H1 (cell line): ENCODE measurements around the gene ZNF669. TPM values are rescaled to one million over a fixed set of nuclear protein-coding genes. Genes with fewer than 3 reads are reported as not detected.

Source experiments
- CTCF ChIA-PET: fragments of 300-600 bp; sonication (Branson Sonifier 250); formaldehyde crosslinking; loops from one replicate; lab custom pipeline; 2021; ENCODE audit not compliant: partially characterized antibody; lab: Charles Lee
- POLR2A ChIA-PET: fragments of 300-600 bp; sonication (Branson Sonifier 250); formaldehyde crosslinking; loops from one replicate; lab custom pipeline; 2021; ENCODE audit warnings: inconsistent platforms; ENCODE audit not compliant: partially characterized antibody; lab: Charles Lee
- DNase-seq, 2 experiments: peaks; one replicate each; pipeline versions ENCODE4 v3.0.0 to v3.0.0-alpha.2; 2010 to 2022; ENCODE audit warnings: low spot score in 2 of 2, low read depth in 1 of 2, mixed read lengths in 1 of 2
- FAIRE-seq: peaks from 2 replicates; lab custom pipeline; 2011; peaks lifted over from hg19 to GRCh38; lab: Jason Lieb, UNC
- H2AFZ ChIP-seq: 2 replicates; pipeline ENCODE4 v1.8.1; 2012; ENCODE audit warnings: low read length, inconsistent platforms
- H2AK5ac ChIP-seq: 2 replicates; pipeline ENCODE4 v1.6.1; 2013; ENCODE audit warnings: low read depth, low read length
- H2BK120ac ChIP-seq: replicated peaks from 2 replicates; pipeline ENCODE3; 2013; ENCODE audit warnings: low read depth, low read length, inconsistent platforms
- H2BK12ac ChIP-seq: 2 replicates; pipeline ENCODE4 v1.6.1; 2013; ENCODE audit warnings: low read depth, low read length
- H2BK15ac ChIP-seq: 2 replicates; pipeline ENCODE4 v1.6.1; 2013; ENCODE audit warnings: low read length
- H2BK20ac ChIP-seq: 2 replicates; pipeline ENCODE4 v1.6.1; 2013; ENCODE audit warnings: low read length
- H2BK5ac ChIP-seq: 2 replicates; pipeline ENCODE4 v1.6.1; 2013; ENCODE audit warnings: low read depth, low read length
- H3K14ac ChIP-seq: 2 replicates; pipeline ENCODE4 v1.6.1; 2013; ENCODE audit warnings: inconsistent platforms; ENCODE audit not compliant: insufficient read length
- H3K18ac ChIP-seq: 2 replicates; pipeline ENCODE4 v1.6.1; 2013; ENCODE audit warnings: low read length; ENCODE audit errors: extremely low read depth
- H3K23ac ChIP-seq: 2 replicates; pipeline ENCODE4 v1.6.1; 2013; ENCODE audit warnings: inconsistent platforms; ENCODE audit not compliant: insufficient read length
- H3K23me2 ChIP-seq: 2 replicates; pipeline ENCODE4 v1.6.1; 2013; ENCODE audit warnings: low read depth, low read length
- H3K27ac ChIP-seq: 2 replicates; pipeline ENCODE4 v1.6.1; 2011; ENCODE audit warnings: low read depth, low read length, inconsistent platforms
- H3K27me3 ChIP-seq, 4 experiments: replicated peaks in 1 of 4; 1 replicate in 1 of 4; 2 replicates in 3 of 4; pipeline versions ENCODE4 v1.6.1 to v1.8.1; 2011 to 2013; ENCODE audit warnings: low read length in 3 of 4, mild to moderate bottlenecking in 3 of 4, inconsistent platforms in 2 of 4, mixed read lengths in 2 of 4, moderate library complexity in 1 of 4; ENCODE audit not compliant: control insufficient read depth in 3 of 4, insufficient read depth in 3 of 4; ENCODE audit errors: extremely low read depth in 1 of 4
- H3K36me3 ChIP-seq, 4 experiments: 2 replicates each; pipeline versions ENCODE4 v1.6.1 to v1.8.1; 2011 to 2013; ENCODE audit warnings: mild to moderate bottlenecking in 4 of 4, low read length in 3 of 4, moderate library complexity in 2 of 4, control low read depth in 1 of 4, inconsistent platforms in 1 of 4; ENCODE audit not compliant: insufficient read depth in 4 of 4, control insufficient read depth in 2 of 4
- H3K4ac ChIP-seq: replicated peaks from 2 replicates; pipeline ENCODE3; 2013; ENCODE audit warnings: low read length, low read depth, mixed read lengths, inconsistent platforms; ENCODE audit not compliant: insufficient read length
- H3K4me1 ChIP-seq, 4 experiments: replicated peaks in 1 of 4; 1 replicate in 1 of 4; 2 replicates in 3 of 4; pipeline versions ENCODE4 v1.6.1 to v1.8.1; 2011 to 2013; ENCODE audit warnings: low read length in 3 of 4, inconsistent platforms in 2 of 4, mixed read lengths in 1 of 4; ENCODE audit not compliant: insufficient read depth in 4 of 4, control insufficient read depth in 3 of 4
- H3K4me2 ChIP-seq, 2 experiments: 2 replicates each; pipeline versions ENCODE4 v1.6.1 to v1.8.1; 2011 to 2013; ENCODE audit warnings: low read depth in 2 of 2, low read length in 2 of 2, control low read depth in 1 of 2, inconsistent platforms in 1 of 2, mild to moderate bottlenecking in 1 of 2; ENCODE audit not compliant: insufficient read depth in 1 of 2
- H3K4me3 ChIP-seq, 4 experiments: fragments of 200-600, 300-600 bp in 1 of 4; sonication (generic), shearing (Covaris generic), sonication (Bioruptor Twin) in 1 of 4; 2 replicates each; pipeline versions ENCODE4 v1.5.1 to v1.8.1; 2011 to 2016; ENCODE audit warnings: low read length in 4 of 4, low read depth in 3 of 4, control low read depth in 2 of 4, inconsistent platforms in 2 of 4, mild to moderate bottlenecking in 2 of 4, mixed read lengths in 1 of 4, moderate library complexity in 1 of 4; ENCODE audit not compliant: insufficient read depth in 2 of 4; ENCODE audit errors: extremely low read depth in 1 of 4
- H3K56ac ChIP-seq: replicated peaks from 2 replicates; pipeline ENCODE3; 2013; ENCODE audit warnings: low read depth, mild to moderate bottlenecking, mixed read lengths, low read length, inconsistent platforms; ENCODE audit not compliant: insufficient read length
- H3K79me1 ChIP-seq: 2 replicates; pipeline ENCODE4 v1.6.1; 2013; ENCODE audit warnings: low read depth, low read length, control low read depth
- H3K79me2 ChIP-seq, 2 experiments: 2 replicates each; pipeline versions ENCODE4 v1.6.1 to v1.8.1; 2012 to 2013; ENCODE audit warnings: low read length in 2 of 2, mild to moderate bottlenecking in 2 of 2, inconsistent platforms in 1 of 2; ENCODE audit not compliant: insufficient read depth in 2 of 2, control insufficient read depth in 1 of 2
- H3K9ac ChIP-seq, 4 experiments: replicated peaks in 1 of 4; 1 replicate in 1 of 4; 2 replicates in 3 of 4; pipeline versions ENCODE4 v1.6.1 to v1.8.1; 2011 to 2013; ENCODE audit warnings: low read depth in 3 of 4, low read length in 3 of 4, control low read depth in 2 of 4, mild to moderate bottlenecking in 2 of 4, moderate library complexity in 2 of 4, inconsistent platforms in 1 of 4; ENCODE audit errors: extremely low read depth in 1 of 4
- H3K9me3 ChIP-seq, 2 experiments: 2 replicates each; pipeline versions ENCODE4 v1.6.1 to v1.8.1; 2012 to 2013; ENCODE audit warnings: mild to moderate bottlenecking in 2 of 2, moderate library complexity in 2 of 2, control low read depth in 1 of 2, inconsistent platforms in 1 of 2, low read depth in 1 of 2, low read length in 1 of 2, mixed read lengths in 1 of 2; ENCODE audit not compliant: insufficient read depth in 2 of 2
- H4K20me1 ChIP-seq, 2 experiments: replicated peaks in 1 of 2; 2 replicates each; pipeline versions ENCODE3 to v1.8.1; 2011 to 2013; ENCODE audit warnings: inconsistent platforms in 2 of 2, low read length in 2 of 2, mild to moderate bottlenecking in 1 of 2; ENCODE audit not compliant: insufficient read depth in 2 of 2, control insufficient read depth in 1 of 2
- H4K5ac ChIP-seq: 2 replicates; pipeline ENCODE4 v1.6.1; 2013; ENCODE audit warnings: low read length, low read depth, mixed read lengths, inconsistent platforms; ENCODE audit not compliant: insufficient read length
- H4K8ac ChIP-seq: 2 replicates; pipeline ENCODE4 v1.8.0; 2013; ENCODE audit warnings: mild to moderate bottlenecking, moderate library complexity, low read length, inconsistent platforms; ENCODE audit not compliant: insufficient read depth; ENCODE audit errors: extremely low read depth
- H4K91ac ChIP-seq: replicated peaks from 2 replicates; pipeline ENCODE3; 2013; ENCODE audit warnings: low read length, mixed read lengths, inconsistent platforms; ENCODE audit not compliant: insufficient read length
- CTBP2 ChIP-seq: IDR thresholded peaks from 2 replicates; pipeline ENCODE4 v1.7.0; 2011; ENCODE audit warnings: borderline replicate concordance, mild to moderate bottlenecking, moderate library complexity, mixed read lengths, low read length; ENCODE audit not compliant: insufficient read depth, insufficient read length
- CTCF ChIP-seq, 3 experiments: IDR thresholded peaks; 1 replicate in 2 of 3; 2 replicates in 1 of 3; pipeline versions ENCODE4 v1.5.1 to v1.6.1; 2011; ENCODE audit warnings: low read length in 3 of 3, mild to moderate bottlenecking in 3 of 3, inconsistent platforms in 2 of 3, low read depth in 1 of 3, moderate library complexity in 1 of 3; ENCODE audit not compliant: insufficient read depth in 1 of 3; ENCODE audit errors: control extremely low read depth in 1 of 3
- MAFK ChIP-seq: IDR thresholded peaks from 2 replicates; pipeline ENCODE4 v1.6.1; 2012; ENCODE audit warnings: low read depth, mild to moderate bottlenecking, improper control_type of control experiment, low read length
- POLR2AphosphoS5 ChIP-seq: IDR thresholded peaks from 2 replicates; pipeline ENCODE4 v1.6.1; 2011; ENCODE audit warnings: low read depth, low read length
- SUZ12 ChIP-seq: fragments of 200-600 bp; sonication (generic); IDR thresholded peaks from 2 replicates; pipeline ENCODE4 v1.6.1; 2012; ENCODE audit warnings: mild to moderate bottlenecking, inconsistent platforms, low read length, moderate library complexity, mixed read lengths
- WGBS, 2 experiments: shearing (Covaris generic) in 1 of 2; methylation state at CpG; one replicate each; pipeline versions ENCODE4 v1.1.6 to v1.1.7; 2013 to 2015; ENCODE audit warnings: low lambda C conversion rate in 2 of 2, mixed read lengths in 2 of 2, inconsistent platforms in 1 of 2, low coverage in 1 of 2, missing lambda C conversion rate in 1 of 2; ENCODE audit not compliant: insufficient replicate concordance in 2 of 2, insufficient coverage in 1 of 2, insufficient read length in 1 of 2; ENCODE audit errors: extremely low coverage in 1 of 2, missing lambda C conversion rate in 1 of 2; 5-methylcytosine and 5-hydroxymethylcytosine counted together
- polyA plus RNA-seq, 7 experiments: library from polyadenylated mRNA; depleted of rRNA in 3 of 7; stranded (reverse) in 5 of 7; unstranded in 2 of 7; fragments of >200 nt in 5 of 7; fragments of 200-250 nt in 2 of 7; gene quantifications; 1 replicate in 5 of 7; 2 replicates in 1 of 7; 4 replicates in 1 of 7; pipeline versions ENCODE4 v1.2.1 to v1.2.3, GENCODE V29; 2011 to 2013; ENCODE audit warnings: missing spikeins in 2 of 7, mixed read lengths in 2 of 7
- total RNA-seq: library from RNA; stranded (reverse); fragmentation: NEBNext Ultra II Directional; extraction: Animal tissue kit (Norgen Biotek cat#: 25700); gene quantifications from 2 replicates; pipeline ENCODE4 v1.2.1, GENCODE V29; 2021

Gene ZNF669
- total and polyA plus RNA-seq, 2 of the 8 experiments (the other 6 are each of a cell fraction or from before 2014, with no cell fraction given) = 4.8 to 20.3 TPM

- CTCF ChIA-PET = no interaction called here
- Histone ChIP-seq H4K20me1 (peaks cover 5 to 10% of the 10 kb centered on the region in 2 experiments), H3K79me2 (peaks cover 1 to 22% of the 10 kb centered on the region in 2 experiments; a peak in 3 of 4 replicates), H3K4me3 (no peak overlapping the region), H4K5ac (no peak overlapping the region), H2BK15ac (no peak overlapping the region)
- 0 out of 2 replicates have a peak, but pooled peaks have one; percentile 13 for TF ChIP-seq SUZ12
- TF ChIP-seq POLR2AphosphoS5 = peak; percentile 58; the same call in 1 of the 2 replicates
- TF ChIP-seq CTBP2 = no peak
- no peak for TF ChIP-seq MAFK
- TF ChIP-seq CTCF (IDR thresholded peaks at IDR 0.05; ENCODE audit: control extremely low read depth in 1 of 3, insufficient read depth in 1 of 3, low read depth in 1 of 3, low read length in 3 of 3) = no peak
- TF ChIP-seq, all 59 proteins: peak for 2
- POLR2A ChIA-PET = no interaction called here
- Histone ChIP-seq H2BK5ac (no peak overlapping the region), H3K79me1 (peaks cover 2% of the 10 kb centered on the region; the same call in 1 of the 2 replicates), H2AK5ac (no peak overlapping the region), H3K4me1 (no peaks in the 10 kb centered on the region), H3K27me3 (no peaks in the 10 kb centered on the region), H3K14ac (no peak overlapping the region), H3K9me3 (0 out of 4 replicates have a peak, but pooled peaks cover 0 to 3% of the 10 kb centered on the region in 2 experiments), H2BK12ac (no peak overlapping the region), H2BK20ac (no peak overlapping the region), H3K9ac (no peak overlapping the region), H2BK120ac (no peak overlapping the region), H3K4ac (no peak overlapping the region), H3K4me2 (no peak overlapping the region), H3K36me3 (peaks cover 13 to 39% (median 26%) of the 10 kb centered on the region in 4 experiments), H3K18ac (no peak overlapping the region), H3K23me2 (no peaks in the 10 kb centered on the region), H4K8ac (no peak overlapping the region), H3K23ac (no peak overlapping the region), H3K56ac (no peak overlapping the region), H3K27ac (no peak overlapping the region), H4K91ac (no peak overlapping the region), H2AFZ (no peak overlapping the region)
- DNase-seq (no peak), FAIRE-seq (no peak)
- WGBS, 2 experiments = 92% methylated on average over 5 of the region's 5 CpGs; no CpG with 5 or more reads in 1 of the 2 experiments
Measured at GRCh38 chr1:247096958-247097357, 7.2 kb downstream of the ZNF669 start.
